CD4-positive, alpha-beta T cell (primary cell): Measurements from ENCODE around the gene KAT5. TPM values are rescaled to one million over a fixed set of nuclear protein-coding genes. Genes with fewer than 3 reads are reported as not detected.

Experiments used
- ATAC-seq: fragments of 200-7000 bp; cut with Tn5 transposase; one replicate; pipeline ENCODE4 v1.10.0; 2022; ENCODE audit warnings: mild to moderate bottlenecking; ENCODE audit not compliant: poor library complexity
- CTCF ChIA-PET: fragments of 350-600 bp; sonication (Branson Sonifier 250); formaldehyde crosslinking; loops from one replicate; lab custom pipeline; 2021; ENCODE audit warnings: antibody characterized with exemption, inconsistent platforms; lab: Charles Lee
- POLR2A ChIA-PET: fragments of 350-600 bp; sonication (Branson Sonifier 250); formaldehyde crosslinking; loops from one replicate; lab custom pipeline; 2021; ENCODE audit warnings: antibody characterized with exemption, inconsistent platforms; lab: Charles Lee
- DNase-seq, 14 experiments: peaks; one replicate each; pipeline ENCODE4 v3.0.0-alpha.2; 2013 to 2020; ENCODE audit warnings: mixed read lengths in 2 of 14
- H3K27ac ChIP-seq, 2 donors: one replicate each; pipeline versions ENCODE4 v1.5.1 to v1.7.0; 2013; ENCODE audit warnings: low read length in 2 of 2, low read depth in 1 of 2, mild to moderate bottlenecking in 1 of 2
- H3K27me3 ChIP-seq, 2 experiments: 1 replicate in 1 of 2; 2 replicates in 1 of 2; pipeline versions ENCODE4 v1.6.1 to v1.7.0; 2013; ENCODE audit warnings: low read length in 2 of 2, control low read depth in 1 of 2, mild to moderate bottlenecking in 1 of 2, moderate library complexity in 1 of 2; ENCODE audit not compliant: insufficient read depth in 2 of 2, control insufficient read depth in 1 of 2
- H3K36me3 ChIP-seq: one replicate; pipeline ENCODE4 v1.6.1; 2013; ENCODE audit warnings: low read length, control low read depth; ENCODE audit not compliant: insufficient read depth
- H3K4me1 ChIP-seq: one replicate; pipeline ENCODE4 v1.6.1; 2013; ENCODE audit warnings: low read length, control low read depth; ENCODE audit not compliant: insufficient read depth
- H3K4me3 ChIP-seq: one replicate; pipeline ENCODE4 v1.5.1; 2013; ENCODE audit warnings: mild to moderate bottlenecking, low read length, moderate library complexity
- H3K9me3 ChIP-seq, 2 experiments: 1 replicate in 1 of 2; 2 replicates in 1 of 2; pipeline versions ENCODE4 v1.6.1 to v1.7.0; 2013; ENCODE audit warnings: low read length in 2 of 2, mild to moderate bottlenecking in 2 of 2, control low read depth in 1 of 2, moderate library complexity in 1 of 2; ENCODE audit not compliant: control insufficient read depth in 1 of 2, insufficient read depth in 1 of 2
- H3K27ac Mint-ChIP-seq: one replicate; pipeline ENCODE4 v1.8.0; 2020; ENCODE audit warnings: mixed read lengths
- H3K27me3 Mint-ChIP-seq: one replicate; pipeline ENCODE4 v1.8.0; 2021; ENCODE audit warnings: mixed read lengths
- H3K36me3 Mint-ChIP-seq: one replicate; pipeline ENCODE4 v1.8.0; 2021; ENCODE audit warnings: low read depth, mixed read lengths
- H3K4me1 Mint-ChIP-seq: one replicate; pipeline ENCODE4 v1.8.0; 2021; ENCODE audit warnings: low read depth, mixed read lengths
- H3K4me3 Mint-ChIP-seq: one replicate; pipeline ENCODE4 v1.8.0; 2020; ENCODE audit warnings: mild to moderate bottlenecking, mixed read lengths
- H3K9me3 Mint-ChIP-seq: one replicate; pipeline ENCODE4 v1.8.0; 2020; ENCODE audit warnings: mixed read lengths
- CTCF ChIP-seq: fragments of 200-600 bp; IDR thresholded peaks from one replicate; pipeline ENCODE4 v1.8.0; 2022; ENCODE audit warnings: antibody characterized with exemption, mild to moderate bottlenecking
- intact Hi-C, 2 experiments: fragments of 100-400 bp; cut with DNase I in 1 of 2; cut with micrococcal nuclease in 1 of 2; formaldehyde crosslinking; loops; one replicate each; pipeline versions ENCODE4 v1.15.1 to v1.9.0; 2023 to 2025; cut with DNase I, micrococcal nuclease
- total RNA-seq, 174 experiments: library from RNA in 2 of 174; stranded (reverse) in 2 of 174; gene quantifications; one replicate each; pipeline ENCODE4 v1.2.3 and lab custom pipeline; 2021 to 2026

KAT5 gene
- total RNA-seq, 2 experiments from 2014 or later = 90.9 to 99.6 TPM

DNA sequence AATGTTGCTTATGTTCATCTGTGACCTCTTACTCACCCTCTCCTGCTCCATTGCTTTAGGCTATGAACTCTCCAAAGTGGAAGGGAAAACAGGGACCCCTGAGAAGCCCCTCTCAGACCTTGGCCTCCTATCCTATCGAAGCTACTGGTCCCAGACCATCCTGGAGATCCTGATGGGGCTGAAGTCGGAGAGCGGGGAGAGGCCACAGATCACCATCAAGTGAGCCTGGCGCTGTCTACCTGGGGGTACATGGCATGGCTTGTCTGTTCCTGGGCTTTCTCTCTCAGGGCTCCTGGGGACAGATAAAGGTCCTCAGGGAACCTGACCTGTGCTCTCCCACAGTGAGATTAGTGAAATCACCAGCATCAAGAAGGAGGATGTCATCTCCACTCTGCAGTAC is 6.5 kb downstream of the KAT5 start:
- no peak for TF ChIP-seq CTCF
- CTCF ChIA-PET = no interaction called here
- Mint-ChIP-seq H3K27me3 (no peaks in the 10 kb centered on the region), H3K4me3 (peak overlapping the region; percentile 94), H3K27ac (peak overlapping the region; percentile 82), H3K9me3 (no peaks in the 10 kb centered on the region), H3K36me3 (peaks cover 69% of the 10 kb centered on the region), H3K4me1 (peaks cover 36% of the 10 kb centered on the region)
- POLR2A ChIA-PET = no interaction called here
- DNase-seq (no peak), ATAC-seq (no peak)
- Histone ChIP-seq H3K9me3 (no peaks in the 10 kb centered on the region), H3K27ac (no peak overlapping the region), H3K4me1 (peaks cover 32% of the 10 kb centered on the region), H3K36me3 (peaks cover 59% of the 10 kb centered on the region), H3K4me3 (no peak overlapping the region), H3K27me3 (no peaks in the 10 kb centered on the region)
- intact Hi-C loops = loop anchor here (10.0 kb wide), 3 partner anchors 166 to 546 kb away; partner anchors contain the start of genes FIBP (in 1 of the 2), GAL3ST3 (in 1 of the 2) and RAB1B (in 1 of the 2)

DNA sequence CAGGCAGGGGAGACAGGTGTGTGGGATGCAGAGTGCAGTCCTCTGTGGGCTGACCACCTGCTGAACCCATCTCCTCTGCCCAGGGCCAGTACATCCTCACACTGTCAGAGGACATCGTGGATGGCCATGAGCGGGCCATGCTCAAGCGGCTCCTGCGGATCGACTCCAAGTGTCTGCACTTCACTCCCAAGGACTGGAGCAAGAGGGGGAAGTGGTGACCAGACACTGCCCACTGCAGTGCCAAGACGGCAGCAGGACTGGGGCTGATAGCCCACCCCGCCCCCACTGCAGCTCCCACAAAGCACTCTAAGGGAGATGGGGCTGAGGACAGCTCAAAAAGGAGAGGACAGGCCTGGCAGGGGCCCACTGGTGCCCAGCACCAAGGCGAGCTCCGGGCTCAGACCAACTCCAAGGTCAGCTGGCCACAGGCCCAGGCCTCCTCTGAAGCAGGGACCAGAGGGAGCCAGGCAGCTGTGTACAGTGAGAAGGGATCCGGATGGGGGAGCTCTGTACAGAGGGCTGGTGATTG is 7.0 kb downstream of the KAT5 start:
- intact Hi-C loops = loop anchor here (10.0 kb wide), 3 partner anchors 166 to 546 kb away; partner anchors contain the start of genes FIBP (in 1 of the 2), GAL3ST3 (in 1 of the 2) and RAB1B (in 1 of the 2)
- POLR2A ChIA-PET = interaction anchor here (1.2 to 2.4 kb wide), 4 partner anchors 56 to 171 kb away, joined by 4 to 23 read pairs (median 5); partner anchors contain the start of genes CCDC85B, CFL1 and MUS81
- DNase-seq (peak in 1 of 14 experiments; percentile 28), ATAC-seq (no peak)
- Histone ChIP-seq H3K27me3 (no peaks in the 10 kb centered on the region), H3K9me3 (no peaks in the 10 kb centered on the region), H3K4me3 (no peak overlapping the region), H3K4me1 (peaks cover 27% of the 10 kb centered on the region), H3K27ac (peak overlapping the region in 1 of 2 donors; percentile 79), H3K36me3 (peaks cover 54% of the 10 kb centered on the region)
- Mint-ChIP-seq H3K27ac (peak overlapping the region; percentile 82), H3K4me1 (peaks cover 36% of the 10 kb centered on the region), H3K27me3 (no peaks in the 10 kb centered on the region), H3K4me3 (peak overlapping the region; percentile 94), H3K9me3 (no peaks in the 10 kb centered on the region), H3K36me3 (peaks cover 64% of the 10 kb centered on the region)
- CTCF ChIA-PET = interaction anchor here (0.7 to 2.1 kb wide), 2 partner anchors 7 to 61 kb away, joined by 3 to 33 read pairs; partner anchors contain the start of gene KAT5
- no peak for TF ChIP-seq CTCF

- DNase-seq (peak in 4 of 14 experiments; percentile 9 to 50 (median 20)), ATAC-seq (peak; percentile 5)
- H3K27me3 Mint-ChIP-seq = no peaks in the 10 kb centered on the region
- H3K4me1 ChIP-seq = peaks cover 27% of the 10 kb centered on the region
- H3K36me3 ChIP-seq = peaks cover 46% of the 10 kb centered on the region
- H3K36me3 Mint-ChIP-seq = peaks cover 57% of the 10 kb centered on the region
- ChIA-PET POLR2A (interaction anchor here (0.7 to 4.9 kb wide), 11 partner anchors 8 to 283 kb away, joined by 3 to 54 read pairs (median 5); partner anchors contain the start of genes BANF1, CCDC85B, CFL1 and EHBP1L1), CTCF (interaction anchor here (0.7 to 2.1 kb wide), 3 partner anchors 8 to 168 kb away, joined by 3 to 33 read pairs (median 5); partner anchors contain the start of genes FIBP and KAT5)
- peak overlapping the region; percentile 85 for H3K4me3 ChIP-seq
- H3K4me1 Mint-ChIP-seq = peaks cover 31% of the 10 kb centered on the region
- peak overlapping the region; percentile 82 for H3K27ac Mint-ChIP-seq
- peak overlapping the region; percentile 69 to 79 for H3K27ac ChIP-seq
- H3K27me3 ChIP-seq = no peaks in the 10 kb centered on the region
- H3K4me3 Mint-ChIP-seq = peak overlapping the region; percentile 94
- no peaks in the 10 kb centered on the region for H3K9me3 ChIP-seq
- intact Hi-C loops = loop anchor here (1.0 to 10.0 kb wide), 4 partner anchors 8 to 545 kb away; partner anchors contain the start of genes FIBP (in 1 of the 2), GAL3ST3 (in 1 of the 2), KAT5 (in 1 of the 2) and RAB1B (in 1 of the 2)
- H3K9me3 Mint-ChIP-seq = no peaks in the 10 kb centered on the region
- TF ChIP-seq CTCF = no peak
Observed at GRCh38 chr11:65719871-65720210, 7.8 kb downstream of the KAT5 start.
